HG03457 (cell line): ENCODE data around the gene GPC6.

ENCODE experiments used
- ATAC-seq: cut with Tn5 transposase; IDR thresholded peaks from one replicate; pipeline ENCODE4 v1.9.1; 2021; ENCODE audit warnings: moderate number of reproducible peaks; ENCODE audit not compliant: unreplicated experiment

Gene GPC6

DNA sequence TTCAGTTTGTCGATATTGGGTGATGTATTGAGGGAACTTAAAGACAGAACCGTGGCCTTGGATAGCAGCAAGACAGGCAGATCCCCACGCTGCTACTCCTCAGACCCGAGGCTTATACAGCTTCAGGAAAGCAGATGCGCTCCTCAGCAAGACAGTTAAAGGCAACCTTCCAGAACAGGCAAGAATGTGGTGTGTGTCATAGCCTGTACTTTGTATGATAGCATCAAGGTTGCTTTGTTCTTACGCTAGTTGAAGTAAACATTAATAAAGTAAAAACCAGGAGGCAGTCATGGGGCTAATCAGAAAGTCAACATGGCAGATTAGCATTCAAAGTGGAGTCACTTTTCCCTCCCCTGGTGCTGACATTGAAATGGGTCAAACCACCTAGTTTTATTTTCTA is 779.7 kb downstream of the GPC6 start:
- ATAC-seq: no peak

- ATAC-seq: no peak
Measured at GRCh38 chr13:94007072-94007471, 780.5 kb downstream of the GPC6 start.

DNA sequence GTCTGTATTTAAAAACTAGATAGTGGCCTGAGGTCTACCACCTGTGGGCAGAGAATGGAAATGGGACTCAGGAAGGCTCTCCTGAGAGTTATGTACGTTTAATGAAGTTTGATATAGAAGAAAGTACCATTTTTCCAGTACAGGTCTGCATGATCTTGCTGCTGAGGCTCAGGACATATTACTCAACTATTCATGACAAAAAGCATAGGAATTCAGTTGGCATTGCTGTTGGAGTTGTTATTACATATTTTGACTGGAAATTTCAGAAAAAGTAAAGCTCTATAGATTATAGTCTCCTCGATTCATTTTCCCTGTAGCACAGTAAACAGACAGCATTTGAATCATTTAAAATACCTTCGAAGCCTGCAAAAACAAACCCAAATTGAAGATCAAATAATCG is 783.1 kb downstream of the GPC6 start:
- no peak for ATAC-seq

DNA sequence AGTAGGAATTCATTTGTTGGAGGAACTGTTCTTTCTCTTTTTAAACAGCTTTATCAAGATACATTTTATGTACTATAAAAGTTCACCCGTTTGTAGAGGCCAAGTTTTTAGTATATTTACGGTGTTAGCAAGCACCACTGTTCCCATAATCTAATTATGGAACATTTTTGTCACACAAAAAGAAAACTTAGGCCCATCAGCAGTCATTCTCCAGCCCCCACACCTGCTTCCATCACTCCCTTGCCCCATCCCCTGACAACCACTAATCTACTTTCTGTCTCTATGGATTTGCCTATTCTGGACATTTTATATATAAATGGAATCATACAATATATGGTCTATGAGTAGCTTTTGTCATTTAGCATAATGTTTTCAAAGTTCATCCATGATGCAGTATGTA is 787.9 kb downstream of the GPC6 start:
- ATAC-seq: no peak

GRCh38 chr13:94020426-94020825 is 793.8 kb downstream of the GPC6 start:
- ATAC-seq: no peak

DNA sequence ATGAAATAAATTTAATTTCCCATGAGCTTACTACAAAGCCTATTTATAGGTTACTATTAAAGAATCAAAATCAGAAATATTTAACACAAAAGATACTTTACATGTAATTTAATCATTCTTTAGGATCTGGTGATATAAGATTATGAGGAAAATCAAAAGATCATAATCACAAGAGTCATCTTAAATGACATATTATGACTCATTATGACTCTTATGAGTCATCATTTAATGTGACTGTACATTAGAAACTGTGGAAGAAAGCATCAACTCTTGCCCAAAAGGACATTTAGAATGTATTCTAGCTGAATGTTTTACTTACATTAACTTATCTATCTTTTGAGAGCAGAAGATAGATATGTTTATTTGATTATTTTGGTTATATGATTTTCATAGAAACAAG is 794.2 kb downstream of the GPC6 start:
- no peak for ATAC-seq

GRCh38 chr13:94028234-94028633 is 801.6 kb downstream of the GPC6 start:
- ATAC-seq: no peak

- ATAC-seq: no peak
Measured at GRCh38 chr13:94028650-94029049, 802.0 kb downstream of the GPC6 start.

DNA sequence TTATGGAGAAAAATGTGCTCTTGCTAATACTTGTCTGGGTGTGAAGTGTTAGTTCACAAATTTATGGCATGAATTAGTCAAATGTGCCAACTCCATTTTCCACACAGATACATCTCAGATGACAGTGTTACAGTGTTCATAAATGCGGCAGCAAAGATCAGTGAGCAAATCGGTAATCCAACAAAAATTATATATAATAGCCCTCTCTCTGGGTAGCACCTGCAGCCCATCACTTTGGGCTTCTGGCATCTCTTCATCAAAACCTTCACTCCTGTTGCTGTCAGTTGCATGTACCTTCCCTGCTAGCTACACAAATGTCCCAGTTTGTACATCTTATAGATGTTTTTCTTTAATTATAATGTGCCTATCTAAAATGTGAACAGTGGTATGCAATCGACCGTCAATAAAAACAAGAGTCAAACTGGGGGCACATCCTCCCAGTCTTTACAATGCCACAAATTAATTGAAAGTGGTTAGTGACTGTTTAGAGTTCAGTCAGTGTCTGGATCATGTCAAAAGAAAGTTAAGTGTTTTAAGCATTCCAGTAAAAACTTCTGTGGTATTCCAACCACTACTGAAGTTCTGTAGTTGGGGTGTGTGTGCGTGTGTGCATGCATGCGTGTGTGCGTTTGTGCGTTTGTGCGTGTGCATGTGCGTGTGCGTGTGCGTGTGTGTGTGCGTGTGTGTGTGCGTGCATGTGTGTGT is 804.0 kb downstream of the GPC6 start:
- no peak for ATAC-seq

DNA sequence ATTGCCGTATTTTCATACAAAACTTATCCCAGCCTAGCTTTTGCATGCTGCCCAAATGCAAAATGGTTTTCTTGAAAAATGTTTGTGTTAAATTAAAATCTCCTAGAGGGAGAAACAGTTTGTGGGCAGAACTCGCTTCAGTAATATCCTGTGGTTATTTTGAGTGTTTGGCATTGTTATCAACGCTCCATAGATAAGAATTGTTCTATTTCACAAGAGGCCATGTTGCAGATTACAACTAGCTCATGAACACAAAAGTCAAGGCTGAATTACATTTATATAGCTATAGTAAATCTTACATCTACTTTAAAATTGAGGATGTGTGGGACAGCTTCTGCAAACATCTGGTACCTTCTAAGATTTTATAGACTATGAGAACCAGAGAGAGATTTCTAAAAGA is 805.0 kb downstream of the GPC6 start:
- ATAC-seq: no peak

GRCh38 chr13:94033098-94033497 is 806.5 kb downstream of the GPC6 start:
- ATAC-seq: no peak

- no peak for ATAC-seq
Measured at GRCh38 chr13:94033830-94034642, 807.4 kb downstream of the GPC6 start.

- no peak for ATAC-seq
Measured at GRCh38 chr13:94050039-94050438, 823.4 kb downstream of the GPC6 start.

DNA sequence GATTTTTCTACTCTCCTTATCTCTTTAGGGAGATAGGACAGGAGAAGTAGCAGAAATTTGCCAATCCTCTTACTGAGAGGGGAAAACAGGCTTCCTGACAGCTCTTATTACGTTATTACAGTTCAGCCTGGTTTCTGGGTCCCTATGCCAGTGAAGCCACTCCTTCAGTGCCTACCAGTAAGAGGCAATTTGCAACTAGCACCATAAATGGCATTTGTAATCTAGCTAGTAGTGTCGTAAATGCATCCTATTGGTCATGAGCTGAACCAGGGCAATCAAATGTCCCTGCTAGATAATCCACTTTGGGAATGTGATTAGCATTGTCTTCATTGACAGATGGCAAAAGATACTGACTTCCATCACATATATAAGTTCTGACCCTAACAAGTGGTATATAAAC is 824.1 kb downstream of the GPC6 start:
- no peak for ATAC-seq

DNA sequence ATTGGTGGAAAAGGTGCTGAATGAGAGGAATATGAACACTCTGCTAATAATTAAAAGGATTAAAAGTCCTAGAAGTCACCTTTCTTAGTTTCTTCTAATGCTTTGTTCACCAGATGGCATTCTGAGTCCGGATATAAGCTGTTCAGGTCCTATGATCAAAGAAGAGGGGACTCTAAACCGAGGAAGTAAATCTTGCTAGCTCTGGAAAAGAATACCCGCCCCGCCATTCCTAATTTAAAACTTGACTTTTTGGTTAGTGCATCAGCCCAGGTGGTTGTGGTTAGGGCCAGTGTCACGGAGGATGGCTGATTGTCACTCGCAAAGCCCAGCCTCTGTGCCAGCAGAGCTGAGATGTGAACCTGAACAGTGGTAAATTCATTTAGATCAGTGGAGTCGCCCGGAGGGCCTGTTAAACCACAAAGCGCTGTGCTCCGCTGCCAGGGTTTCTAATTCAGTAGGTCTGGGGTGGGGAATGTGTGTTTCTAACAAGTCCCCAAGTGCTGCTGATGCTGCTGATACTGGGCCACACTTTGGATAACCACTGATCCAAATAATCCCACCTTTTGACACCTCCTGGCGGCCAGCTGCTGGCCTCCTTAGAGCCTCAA is 827.5 kb downstream of the GPC6 start:
- ATAC-seq: no peak

DNA sequence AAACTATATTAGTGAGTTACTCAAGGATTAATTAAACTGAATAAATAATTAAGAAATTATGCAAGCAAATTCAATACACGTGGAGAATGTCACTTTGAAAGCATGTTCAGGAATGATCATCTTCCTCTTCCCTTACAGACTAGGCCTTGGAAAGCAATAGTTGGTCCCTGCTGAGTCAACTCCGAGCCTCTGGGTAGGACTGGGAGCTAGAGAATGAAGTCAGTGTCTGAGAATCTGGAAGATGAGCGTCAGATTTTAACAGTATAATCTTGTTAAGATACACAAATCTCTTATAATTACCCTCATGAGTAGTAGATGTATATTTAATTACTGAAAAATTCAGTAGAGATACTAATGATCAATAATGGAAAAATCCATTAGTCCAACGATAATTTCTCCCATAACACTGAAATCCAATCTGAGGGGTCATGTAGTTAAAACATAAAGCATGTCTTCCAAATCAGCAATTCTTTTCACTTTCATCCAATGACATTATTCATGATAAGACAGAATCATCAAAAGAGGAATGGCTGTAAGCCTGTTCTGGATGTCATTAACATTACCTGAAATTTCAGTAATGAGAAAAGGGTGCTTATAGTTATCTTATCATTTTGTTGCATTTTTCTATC is 829.9 kb downstream of the GPC6 start:
- no peak for ATAC-seq

GRCh38 chr13:94057618-94058186 is 831.1 kb downstream of the GPC6 start:
- ATAC-seq: no peak

- ATAC-seq: no peak
Measured at GRCh38 chr13:94058821-94059360, 832.3 kb downstream of the GPC6 start.

DNA sequence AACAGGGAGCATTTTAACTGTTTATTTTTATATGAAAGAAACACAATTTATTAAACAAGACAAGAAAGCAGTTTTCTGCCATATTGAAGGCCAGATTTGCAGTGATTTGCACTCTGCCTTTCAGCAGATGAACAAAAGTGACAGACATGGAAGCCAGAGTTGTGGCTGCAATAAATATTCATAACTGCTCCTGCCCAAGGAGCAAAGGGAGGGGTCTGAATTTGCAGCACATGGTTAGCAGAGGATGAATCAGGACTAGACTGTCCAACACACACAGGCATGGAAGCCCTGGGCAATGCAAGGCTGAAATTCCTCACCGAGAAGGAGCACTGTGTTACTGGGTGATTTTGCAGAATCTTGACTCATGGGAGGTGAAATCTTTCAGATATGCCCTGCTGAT is 834.7 kb downstream of the GPC6 start:
- ATAC-seq: no peak

GRCh38 chr13:94063096-94063495 is 836.5 kb downstream of the GPC6 start:
- ATAC-seq: no peak

- no peak for ATAC-seq
Measured at GRCh38 chr13:94063848-94064247, 837.2 kb downstream of the GPC6 start.
